GM12878 (cell line): ENCODE data around the gene SCN4A. TPM values are rescaled to one million over a fixed set of nuclear protein-coding genes. Genes with fewer than 3 reads are reported as not detected.
"Not testable (repeated sequence)": the region's sequence is repeated elsewhere in the genome, so short reads cannot be mapped to it uniquely, and the experiment has no call there.

Experiments
- ATAC-seq: fragments of 200-7000 bp; cut with Tn5 transposase; 3 replicates; pipeline ENCODE4 v1.9.1; 2020; ENCODE audit warnings: mild to moderate bottlenecking, moderate library complexity
- BruUV-seq: library from RNA; stranded (reverse); fragments of 400-500 nt; replicated peaks from 2 replicates; lab custom pipeline; 2021; lab: Mats Ljungman, UMichigan
- CTCF ChIA-PET: fragments of 300-600 bp; sonication (Branson Sonifier 250); formaldehyde crosslinking; extraction: SDS; loops from one replicate; lab custom pipeline; 2021; ENCODE audit warnings: inconsistent platforms; lab: Yijun Ruan, JAX
- POLR2A ChIA-PET: fragments of 350-600 bp; formaldehyde crosslinking; extraction: SDS; loops from one replicate; lab custom pipeline; 2021; ENCODE audit warnings: inconsistent platforms; lab: Charles Lee
- RAD21 ChIA-PET: fragments of 300-600 bp; sonication (Branson Sonifier 250); formaldehyde crosslinking; loops from one replicate; lab custom pipeline; 2023; ENCODE audit warnings: antibody characterized with exemption; ENCODE audit not compliant: unreplicated experiment; lab: Charles Lee
- SMC1A ChIA-PET: fragments of 300-600 bp; sonication (Branson Sonifier 250); formaldehyde crosslinking; loops from one replicate; lab custom pipeline; 2023; ENCODE audit not compliant: unreplicated experiment, uncharacterized antibody; lab: Charles Lee
- DNase-seq: peaks from one replicate; pipeline ENCODE4 v3.0.0-alpha.2; 2011; ENCODE audit warnings: low read depth, low spot score
- FAIRE-seq: peaks from 3 replicates; lab custom pipeline; 2011; peaks lifted over from hg19 to GRCh38; lab: Jason Lieb, UNC
- H2AFZ ChIP-seq: 2 replicates; pipeline ENCODE4 v1.6.0; 2011; ENCODE audit warnings: low read depth, low read length, control low read depth; ENCODE audit not compliant: control insufficient read depth
- H3K27ac ChIP-seq: 2 replicates; pipeline ENCODE4 v1.5.1; 2011; ENCODE audit warnings: control low read depth; ENCODE audit not compliant: control insufficient read depth, insufficient read depth
- H3K27me3 ChIP-seq, 2 experiments: replicated peaks in 1 of 2; 2 replicates each; pipeline versions ENCODE4 v1.6.0 to v1.6.1; 2011; ENCODE audit warnings: low read length in 1 of 2; ENCODE audit not compliant: control insufficient read depth in 2 of 2, insufficient read depth in 2 of 2
- H3K36me3 ChIP-seq, 2 experiments: 2 replicates each; pipeline ENCODE4 v1.5.1; 2011; ENCODE audit warnings: low read length in 1 of 2; ENCODE audit not compliant: control insufficient read depth in 2 of 2, insufficient read depth in 2 of 2
- H3K4me1 ChIP-seq: 2 replicates; pipeline ENCODE4 v1.6.1; 2011; ENCODE audit warnings: mild to moderate bottlenecking, low read length, moderate library complexity, mixed read lengths; ENCODE audit not compliant: control insufficient read depth, insufficient read depth
- H3K4me2 ChIP-seq: 2 replicates; pipeline ENCODE4 v1.6.0; 2011; ENCODE audit warnings: control low read depth; ENCODE audit not compliant: control insufficient read depth, insufficient read depth
- H3K4me3 ChIP-seq: fragments of 200-600 bp; sonication (generic); 2 replicates; pipeline ENCODE4 v1.5.1; 2016
- H3K79me2 ChIP-seq: 2 replicates; pipeline ENCODE4 v1.6.0; 2011; ENCODE audit warnings: low read length; ENCODE audit not compliant: control insufficient read depth, insufficient read depth
- H3K9ac ChIP-seq: 2 replicates; pipeline ENCODE4 v1.8.0; 2011; ENCODE audit warnings: low read length, control low read depth, mixed read lengths; ENCODE audit not compliant: control insufficient read depth, insufficient read depth
- H3K9me3 ChIP-seq: replicated peaks from 3 replicates; pipeline ENCODE4 v1.5.1; 2011; ENCODE audit warnings: mild to moderate bottlenecking, low read length; ENCODE audit not compliant: control insufficient read depth, insufficient read depth
- H4K20me1 ChIP-seq: 2 replicates; pipeline ENCODE4 v1.6.0; 2011; ENCODE audit not compliant: control insufficient read depth, insufficient read depth
- WGBS: methylation state at CpG from one replicate; pipeline ENCODE4 v1.1.6; 2016; ENCODE audit warnings: low lambda C conversion rate; ENCODE audit not compliant: insufficient replicate concordance, insufficient coverage; ENCODE audit errors: missing lambda C conversion rate; 5-methylcytosine and 5-hydroxymethylcytosine counted together
- in situ Hi-C: fragments of 300-500 bp; cut with MboI; formaldehyde crosslinking; loops from 9 replicates; pipeline ENCODE4 v1.14.3; 2018; ENCODE audit warnings: mixed read lengths
- intact Hi-C: fragments of 100-400 bp; cut with micrococcal nuclease; formaldehyde crosslinking; loops from one replicate; pipeline ENCODE4 v1.14.2; 2022; ENCODE audit not compliant: unreplicated experiment
- polyA plus RNA-seq, 11 experiments: library from polyadenylated mRNA; depleted of rRNA in 4 of 11; unstranded in 6 of 11; stranded (reverse) in 5 of 11; fragments of >200 nt; fragmentation: Nextera tagmentation in 4 of 11; fragmentation: Illumina TruSeq in 1 of 11; extraction: Ambion mirVana in 4 of 11; extraction: Trizol in 1 of 11; gene quantifications; 1 replicate in 1 of 11; 2 replicates in 10 of 11; pipeline versions ENCODE4 v1.2.1 to v1.2.3, GENCODE V29; 2011 to 2016; ENCODE audit warnings: inconsistent platforms in 2 of 11, missing spikeins in 2 of 11, low read depth in 1 of 11
- total RNA-seq, 4 experiments: library from RNA; depleted of rRNA in 3 of 4; stranded (reverse); fragments of >200 nt in 3 of 4; fragmentation: Illumina TruSeq in 1 of 4; extraction: Trizol in 1 of 4; gene quantifications; 2 replicates each; pipeline versions ENCODE4 v1.2.1 to v1.2.3, GENCODE V29; 2013 to 2021
- TF ChIP-seq, protein P1 (sequence below), 3 experiments: IDR thresholded peaks in 2 of 3; conservative IDR thresholded peaks in 1 of 3; 2 replicates each; pipeline ENCODE4 v1.5.1; 2011; ENCODE audit warnings: low read depth in 3 of 3, low read length in 3 of 3, mild to moderate bottlenecking in 3 of 3, control low read depth in 2 of 3, moderate library complexity in 2 of 3, inconsistent platforms in 1 of 3, mixed read lengths in 1 of 3; ENCODE audit not compliant: control insufficient read depth in 2 of 3, insufficient read depth in 1 of 3; ENCODE audit errors: extremely low read depth in 1 of 3

SCN4A gene
- total and polyA plus RNA-seq, 10 of the 15 experiments (the other 5 are each of a cell fraction or from before 2014, with no cell fraction given): under 0.01 to 0.15 (median 0.07) TPM; not detected in 4

DNA sequence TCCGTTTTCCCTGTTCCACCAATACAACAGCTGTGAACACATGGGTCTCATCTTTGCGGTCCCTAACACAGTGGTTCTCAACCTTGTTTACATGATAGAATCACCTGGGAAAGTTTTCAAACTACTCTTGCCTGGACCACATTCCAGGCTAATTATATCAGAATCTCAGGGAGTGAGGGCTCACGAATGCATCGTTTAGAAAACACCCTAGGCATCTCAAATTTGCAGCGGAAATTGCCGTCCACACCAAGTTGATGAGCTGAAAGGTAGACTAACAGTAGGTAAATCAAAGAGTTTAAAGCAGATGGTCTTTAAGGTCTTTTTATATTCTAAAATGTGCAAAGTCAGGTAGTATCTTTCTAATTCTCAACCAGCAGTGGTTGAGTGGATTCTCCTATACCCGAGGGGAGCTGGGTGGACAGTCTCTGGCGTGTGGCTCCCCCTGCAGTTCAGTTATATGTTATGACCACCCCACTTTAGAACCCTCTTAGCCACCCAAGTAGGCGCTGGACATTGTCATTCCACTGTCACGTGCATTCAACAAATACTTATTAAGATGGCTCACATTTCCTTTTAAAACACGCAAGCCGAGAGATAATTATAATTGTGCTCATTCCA lies 65.4 kb downstream of the SCN4A start:
- FAIRE-seq, RAD21 ChIA-PET: not testable (repeated sequence)

DNA sequence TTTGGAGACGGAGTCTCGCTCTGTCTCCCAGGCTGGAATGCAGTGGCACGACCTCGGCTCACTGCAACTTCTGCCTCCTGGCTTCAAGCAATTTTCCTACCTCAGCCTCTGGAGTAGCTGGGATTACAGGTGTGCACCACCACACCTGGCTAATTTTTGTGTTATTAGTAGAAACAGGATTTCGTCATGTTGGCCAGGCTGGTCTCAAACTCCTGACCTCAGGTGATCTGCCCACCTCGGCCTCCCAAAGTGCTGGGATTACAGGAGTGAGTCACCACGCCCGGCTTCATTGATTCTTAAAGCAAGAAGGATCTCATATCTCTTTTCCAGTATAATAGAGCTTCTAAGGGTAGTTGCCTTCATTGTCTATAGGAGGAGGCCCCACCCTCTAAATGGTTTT lies 67.9 kb downstream of the SCN4A start:
- H2AFZ ChIP-seq, intact Hi-C loops, H3K4me1 ChIP-seq, H3K4me3 ChIP-seq, ATAC-seq, DNase-seq, BruUV-seq, H3K4me2 ChIP-seq, H3K27ac ChIP-seq, H3K27me3 ChIP-seq, H4K20me1 ChIP-seq, FAIRE-seq, H3K36me3 ChIP-seq, H3K79me2 ChIP-seq, in situ Hi-C loops, H3K9me3 ChIP-seq, H3K9ac ChIP-seq: not testable (repeated sequence)
- 39% methylated on average over 8 of the region's 8 CpGs for WGBS
- ChIA-PET CTCF (interaction anchor here (0.7 to 6.0 kb wide), 21 partner anchors 8 to 694 kb away, joined by 3 to 49 read pairs (median 5); partner anchors contain the start of genes CD79B and GH1), RAD21 (interaction anchor here (1.1 to 1.2 kb wide), 3 partner anchors 118 to 169 kb away, joined by 3 to 4 read pairs (median 3); no protein-coding TSS in a partner anchor), POLR2A (interaction anchor here (0.6 to 0.8 kb wide), 3 partner anchors 114 to 226 kb away, joined by 3 to 6 read pairs (median 5); no protein-coding TSS in a partner anchor), SMC1A (interaction anchor here (0.7 to 2.6 kb wide), 4 partner anchors 41 to 228 kb away, joined by 3 to 12 read pairs (median 7); no protein-coding TSS in a partner anchor)

More for the DNA sequence above, 65.4 kb downstream of the SCN4A start:
- H3K4me1 ChIP-seq, H3K4me2 ChIP-seq, H4K20me1 ChIP-seq, DNase-seq, in situ Hi-C loops, H3K79me2 ChIP-seq, H3K27ac ChIP-seq, H3K9ac ChIP-seq, BruUV-seq, H3K4me3 ChIP-seq, H2AFZ ChIP-seq, H3K27me3 ChIP-seq, H3K36me3 ChIP-seq, POLR2A ChIA-PET, H3K9me3 ChIP-seq, intact Hi-C loops: not testable (repeated sequence)
- SMC1A ChIA-PET: interaction anchor here (0.8 to 1.4 kb wide), 6 partner anchors 9 to 226 kb away, joined by 3 to 4 read pairs (median 3); no protein-coding TSS in a partner anchor
- 26% methylated on average over 11 of the region's 12 CpGs for WGBS
- TF ChIP-seq, protein P1, sequence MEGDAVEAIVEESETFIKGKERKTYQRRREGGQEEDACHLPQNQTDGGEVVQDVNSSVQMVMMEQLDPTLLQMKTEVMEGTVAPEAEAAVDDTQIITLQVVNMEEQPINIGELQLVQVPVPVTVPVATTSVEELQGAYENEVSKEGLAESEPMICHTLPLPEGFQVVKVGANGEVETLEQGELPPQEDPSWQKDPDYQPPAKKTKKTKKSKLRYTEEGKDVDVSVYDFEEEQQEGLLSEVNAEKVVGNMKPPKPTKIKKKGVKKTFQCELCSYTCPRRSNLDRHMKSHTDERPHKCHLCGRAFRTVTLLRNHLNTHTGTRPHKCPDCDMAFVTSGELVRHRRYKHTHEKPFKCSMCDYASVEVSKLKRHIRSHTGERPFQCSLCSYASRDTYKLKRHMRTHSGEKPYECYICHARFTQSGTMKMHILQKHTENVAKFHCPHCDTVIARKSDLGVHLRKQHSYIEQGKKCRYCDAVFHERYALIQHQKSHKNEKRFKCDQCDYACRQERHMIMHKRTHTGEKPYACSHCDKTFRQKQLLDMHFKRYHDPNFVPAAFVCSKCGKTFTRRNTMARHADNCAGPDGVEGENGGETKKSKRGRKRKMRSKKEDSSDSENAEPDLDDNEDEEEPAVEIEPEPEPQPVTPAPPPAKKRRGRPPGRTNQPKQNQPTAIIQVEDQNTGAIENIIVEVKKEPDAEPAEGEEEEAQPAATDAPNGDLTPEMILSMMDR (IDR thresholded peaks at IDR 0.05 in 2 of 3, conservative IDR thresholded peaks at IDR 0.05 in 1 of 3; ENCODE audit: control insufficient read depth in 2 of 3, extremely low read depth in 1 of 3, insufficient read depth in 1 of 3, low read depth in 3 of 3, low read length in 3 of 3): peak in 2 of 3 experiments; percentile 21 to 23; a peak in 2 of 6 replicates
- CTCF ChIA-PET: interaction anchor here (0.7 to 2.3 kb wide), 11 partner anchors 19 to 373 kb away, joined by 3 to 16 read pairs (median 5); no protein-coding TSS in a partner anchor
- peak; percentile 86 for ATAC-seq
